ENCODE data around the gene CNOT1.

- no peak for TF ChIP-seq PATZ1 (CRISPR knock-in tag; IDR thresholded peaks at IDR 0.05; ENCODE audit: borderline replicate concordance)
- no peak for TF ChIP-seq TOX (CRISPR knock-in tag; IDR thresholded peaks at IDR 0.05; ENCODE audit: borderline replicate concordance)
- TF ChIP-seq ZFP3 (CRISPR knock-in tag; IDR thresholded peaks at IDR 0.05): no peak
- no peak for TF ChIP-seq ZNF70 (CRISPR knock-in tag; IDR thresholded peaks at IDR 0.05)
- no peak for TF ChIP-seq ISL1 (CRISPR knock-in tag; IDR thresholded peaks at IDR 0.05)
- TF ChIP-seq ESRRG (CRISPR knock-in tag; IDR thresholded peaks at IDR 0.05): no peak
- TF ChIP-seq ZNF565 (CRISPR knock-in tag; conservative IDR thresholded peaks at IDR 0.05; ENCODE audit: low read depth): no peak
- TF ChIP-seq CSRNP3 (CRISPR knock-in tag; IDR thresholded peaks at IDR 0.05): no peak
- TF ChIP-seq SNAI2 (CRISPR knock-in tag; IDR thresholded peaks at IDR 0.05): no peak
- no peak for TF ChIP-seq RARB (CRISPR knock-in tag; IDR thresholded peaks at IDR 0.05)
- no peak for TF ChIP-seq CREB5 (CRISPR knock-in tag; IDR thresholded peaks at IDR 0.05; ENCODE audit: low read depth)
- no peak for TF ChIP-seq ZC3H10 (CRISPR knock-in tag; IDR thresholded peaks at IDR 0.05)
- TF ChIP-seq POU6F1 (CRISPR knock-in tag; IDR thresholded peaks at IDR 0.05; ENCODE audit: borderline replicate concordance, low read depth): no peak
- no peak for TF ChIP-seq ZFP30 (CRISPR knock-in tag; IDR thresholded peaks at IDR 0.05)
These were observed 29.2 kb upstream of the CNOT1 start for GRCh38 chr16:58658796-58659211.
